ENCODE results near the gene PDE4D. TPM values are rescaled to one million over a fixed set of nuclear protein-coding genes. Genes with fewer than 3 reads are reported as not detected.

PDE4D gene
- total RNA-seq, 1 donor from 2014 or later = 7.6 TPM

DNA sequence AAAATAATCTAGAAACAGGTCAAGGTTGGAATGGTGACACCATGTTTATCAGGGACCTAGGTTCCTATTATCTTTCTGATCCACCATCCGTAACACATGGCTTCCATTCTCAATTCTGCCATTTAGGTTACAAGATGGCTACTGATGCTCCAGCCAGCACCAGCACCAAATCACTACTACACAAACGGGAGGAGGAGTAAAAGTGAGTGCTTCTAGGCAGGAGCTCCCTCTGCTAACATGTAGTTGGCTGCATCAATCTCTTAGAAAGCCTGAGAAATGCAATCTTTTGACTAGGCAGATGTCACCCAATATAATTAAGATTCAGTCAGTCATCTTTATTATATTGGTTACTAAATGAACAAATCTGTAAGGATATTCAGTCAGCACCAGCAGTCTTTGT is 794.8 kb downstream of the PDE4D start:
- Mint-ChIP-seq H3K27ac (no peak overlapping the region), H3K9me3 (ENCODE audit: low read depth) (no peaks in the 10 kb centered on the region), H3K36me3 (ENCODE audit: insufficient read depth) (no peaks in the 10 kb centered on the region), H3K4me3 (ENCODE audit: low read depth) (no peak overlapping the region), H3K27me3 (no peaks in the 10 kb centered on the region), H3K4me1 (ENCODE audit: low read depth) (peaks cover 3% of the 10 kb centered on the region)
- DNase-seq (ENCODE audit: low spot score, unreplicated experiment) = no peak
- TF ChIP-seq CTCF (IDR thresholded peaks at IDR 0.05; ENCODE audit: unreplicated experiment) = no peak

DNA sequence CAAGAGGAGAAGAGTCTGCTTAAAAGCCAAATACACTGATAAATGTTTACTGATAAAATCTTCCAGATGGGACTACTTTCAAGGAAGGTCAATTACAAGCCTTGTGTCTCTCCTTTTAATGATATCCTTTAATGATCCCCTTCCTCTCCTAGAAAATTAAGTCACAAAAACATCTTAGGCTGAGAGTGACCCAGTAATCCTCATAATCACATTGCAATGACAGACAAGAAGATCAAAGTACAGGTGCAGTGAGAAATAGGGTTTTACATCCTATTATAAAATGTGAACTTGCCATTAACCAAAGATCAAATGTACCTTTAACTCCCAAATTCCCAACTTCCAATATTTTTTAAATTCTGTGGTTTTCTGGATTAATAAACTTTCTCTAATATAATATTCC is 795.8 kb downstream of the PDE4D start:
- DNase-seq (ENCODE audit: low spot score, unreplicated experiment) = no peak
- Mint-ChIP-seq H3K27me3 (no peaks in the 10 kb centered on the region), H3K27ac (no peak overlapping the region), H3K4me3 (ENCODE audit: low read depth) (no peak overlapping the region), H3K36me3 (ENCODE audit: insufficient read depth) (no peaks in the 10 kb centered on the region), H3K4me1 (ENCODE audit: low read depth) (peaks cover 3% of the 10 kb centered on the region), H3K9me3 (ENCODE audit: low read depth) (no peaks in the 10 kb centered on the region)
- no peak for TF ChIP-seq CTCF (IDR thresholded peaks at IDR 0.05; ENCODE audit: unreplicated experiment)

- TF ChIP-seq CTCF (IDR thresholded peaks at IDR 0.05; ENCODE audit: unreplicated experiment) = no peak
- H3K4me3 Mint-ChIP-seq (ENCODE audit: low read depth) = no peak overlapping the region
- no peak for DNase-seq (ENCODE audit: low spot score, unreplicated experiment)
- H3K27me3 Mint-ChIP-seq = no peaks in the 10 kb centered on the region
- no peaks in the 10 kb centered on the region for H3K9me3 Mint-ChIP-seq (ENCODE audit: low read depth)
- H3K36me3 Mint-ChIP-seq (ENCODE audit: insufficient read depth) = no peaks in the 10 kb centered on the region
- H3K27ac Mint-ChIP-seq = no peak overlapping the region
- H3K4me1 Mint-ChIP-seq (ENCODE audit: low read depth) = peaks cover 3% of the 10 kb centered on the region
Observed at GRCh38 chr5:59097116-59097515, 796.4 kb downstream of the PDE4D start.

GRCh38 chr5:59095480-59095879 is 798.0 kb downstream of the PDE4D start:
- no peak overlapping the region for H3K4me3 Mint-ChIP-seq (ENCODE audit: low read depth)
- no peaks in the 10 kb centered on the region for H3K36me3 Mint-ChIP-seq (ENCODE audit: insufficient read depth)
- H3K4me1 Mint-ChIP-seq (ENCODE audit: low read depth) = peaks cover 3% of the 10 kb centered on the region

GRCh38 chr5:59094864-59095263 is 798.7 kb downstream of the PDE4D start:
- Mint-ChIP-seq H3K4me3 (ENCODE audit: low read depth) (no peak overlapping the region), H3K9me3 (ENCODE audit: low read depth) (no peaks in the 10 kb centered on the region), H3K4me1 (ENCODE audit: low read depth) (peaks cover 3% of the 10 kb centered on the region), H3K27me3 (no peaks in the 10 kb centered on the region), H3K27ac (no peak overlapping the region), H3K36me3 (ENCODE audit: insufficient read depth) (no peaks in the 10 kb centered on the region)
- DNase-seq (ENCODE audit: low spot score, unreplicated experiment) = no peak
- TF ChIP-seq CTCF (IDR thresholded peaks at IDR 0.05; ENCODE audit: unreplicated experiment) = no peak

More at GRCh38 chr5:59095480-59095879, 798.0 kb downstream of the PDE4D start:
- no peak for DNase-seq (ENCODE audit: low spot score, unreplicated experiment)
- no peak for TF ChIP-seq CTCF (IDR thresholded peaks at IDR 0.05; ENCODE audit: unreplicated experiment)
- Mint-ChIP-seq H3K27ac (no peak overlapping the region), H3K9me3 (ENCODE audit: low read depth) (no peaks in the 10 kb centered on the region), H3K27me3 (no peaks in the 10 kb centered on the region)

Measured in progenitor cell of endocrine pancreas (in vitro differentiated cells).